ENCODE measurements around the gene BRME1. TPM values are rescaled to one million over a fixed set of nuclear protein-coding genes. Genes with fewer than 3 reads are reported as not detected.

BRME1 gene
- total RNA-seq, 1 donor from 2014 or later: 0.68 TPM

- H3K79me2 ChIP-seq (ENCODE audit: insufficient read depth, low read length): peaks cover 46% of the 10 kb centered on the region
- Mint-ChIP-seq H3K4me3 (ENCODE audit: unreplicated experiment) (peak overlapping the region; percentile 71), H3K27ac (ENCODE audit: unreplicated experiment) (peak overlapping the region; percentile 93), H3K9me3 (ENCODE audit: unreplicated experiment) (peaks cover 1% of the 10 kb centered on the region), H3K36me3 (ENCODE audit: low read depth, unreplicated experiment) (peaks cover 13% of the 10 kb centered on the region), H3K27me3 (ENCODE audit: low read depth, unreplicated experiment) (no peaks in the 10 kb centered on the region), H3K4me1 (ENCODE audit: low read depth, unreplicated experiment) (peaks cover 14% of the 10 kb centered on the region)
- H3K4me2 ChIP-seq (ENCODE audit: low read length): peak overlapping the region; percentile 60
- H3K9me3 ChIP-seq (ENCODE audit: insufficient read depth, low read depth, low read length): no peaks in the 10 kb centered on the region
- peak overlapping the region; percentile 74 for H3K27ac ChIP-seq (ENCODE audit: low read depth, low read length)
- TF ChIP-seq EZH2 (IDR thresholded peaks at IDR 0.05; ENCODE audit: insufficient read depth, low read length): no peak
- TF ChIP-seq CTCF (IDR thresholded peaks at IDR 0.05; ENCODE audit: insufficient read depth, low read depth, low read length): no peak
- H3K36me3 ChIP-seq (ENCODE audit: insufficient read depth, low read length): peaks cover 21% of the 10 kb centered on the region
- peak; percentile 75 for DNase-seq (ENCODE audit: low read depth)
- H4K20me1 ChIP-seq (ENCODE audit: insufficient read depth, low read length): peaks cover 77% of the 10 kb centered on the region
- no peaks in the 10 kb centered on the region for H3K27me3 ChIP-seq (ENCODE audit: insufficient read depth, low read length)
- H3K9ac ChIP-seq (ENCODE audit: low read length): peak overlapping the region; percentile 62
- H3K4me1 ChIP-seq (ENCODE audit: insufficient read depth, low read length): peaks cover 41% of the 10 kb centered on the region
- FAIRE-seq: no peak
- H2AFZ ChIP-seq (ENCODE audit: low read depth, low read length): no peak overlapping the region
- no peak overlapping the region for H3K4me3 ChIP-seq (ENCODE audit: insufficient read depth, low read depth, low read length)
Measured at GRCh38 chr19:13833330-13834243, 72.3 kb downstream of the BRME1 start.

Small RNAs within 50 kb of the gene (microRNA-seq; reads per million reads assigned to microRNA genes)
- gene MIR181C: 2,263 reads per million, percentile 87 among the genes with 10 or more reads in this experiment
- 1,916 reads per million, percentile 86 among the genes with 10 or more reads in this experiment for gene MIR181D

Other genes starting within 250 kb of the BRME1 start
- gene MRI1, start 141.6 kb downstream of the BRME1 start, total RNA-seq: 25.8 and 26.6 TPM in 2 replicates
- 114 and 138 TPM in 2 replicates for gene C19orf53, start 131.7 kb downstream of the BRME1 start, total RNA-seq
- gene ZSWIM4, start 110.7 kb downstream of the BRME1 start, total RNA-seq: 9.5 and 10.6 TPM in 2 replicates
- 1.1 and 2.9 TPM in 2 replicates for gene NANOS3, start 29.0 kb downstream of the BRME1 start, total RNA-seq
- gene CC2D1A, start 84 bp upstream of the BRME1 start, total RNA-seq: 22.6 and 27.3 TPM in 2 replicates
- 3.3 and 3.7 TPM in 2 replicates for gene PODNL1, start 32.3 kb upstream of the BRME1 start, total RNA-seq
- 29.6 and 32.2 TPM in 2 replicates for gene DCAF15, start 46.4 kb upstream of the BRME1 start, total RNA-seq
- gene RFX1, start 100.2 kb upstream of the BRME1 start, total RNA-seq: 11.8 and 13.0 TPM in 2 replicates
- not detected in 2 replicates for gene RLN3, start 122.0 kb upstream of the BRME1 start, total RNA-seq
- gene IL27RA, start 125.6 kb upstream of the BRME1 start, total RNA-seq: 5.7 and 6.3 TPM in 2 replicates
- 1.2 and 1.6 TPM in 2 replicates for gene PALM3, start 156.0 kb upstream of the BRME1 start, total RNA-seq
- 0.70 and 0.79 TPM in 2 replicates for gene MISP3, start 166.7 kb upstream of the BRME1 start, total RNA-seq
- not detected in 2 replicates for gene C19orf67, start 179.7 kb upstream of the BRME1 start, total RNA-seq
- 36.8 and 41.7 TPM in 2 replicates for gene SAMD1, start 184.6 kb upstream of the BRME1 start, total RNA-seq
- 80.5 and 82.6 TPM in 2 replicates for gene PRKACA, start 211.6 kb upstream of the BRME1 start, total RNA-seq
- gene ASF1B, start 230.5 kb upstream of the BRME1 start, total RNA-seq: 1.1 and 1.9 TPM in 2 replicates